Astrocyte of the hippocampus (primary cell): ENCODE results near the gene SIGLEC10.
"Not testable (repeated sequence)": the region's sequence is repeated elsewhere in the genome, so short reads cannot be mapped to it uniquely, and the experiment has no call there.

Source experiments
- DNase-seq: peaks from one replicate; pipeline ENCODE4 v3.0.0; 2011; ENCODE audit warnings: low read depth, low spot score

Gene SIGLEC10, protein sequence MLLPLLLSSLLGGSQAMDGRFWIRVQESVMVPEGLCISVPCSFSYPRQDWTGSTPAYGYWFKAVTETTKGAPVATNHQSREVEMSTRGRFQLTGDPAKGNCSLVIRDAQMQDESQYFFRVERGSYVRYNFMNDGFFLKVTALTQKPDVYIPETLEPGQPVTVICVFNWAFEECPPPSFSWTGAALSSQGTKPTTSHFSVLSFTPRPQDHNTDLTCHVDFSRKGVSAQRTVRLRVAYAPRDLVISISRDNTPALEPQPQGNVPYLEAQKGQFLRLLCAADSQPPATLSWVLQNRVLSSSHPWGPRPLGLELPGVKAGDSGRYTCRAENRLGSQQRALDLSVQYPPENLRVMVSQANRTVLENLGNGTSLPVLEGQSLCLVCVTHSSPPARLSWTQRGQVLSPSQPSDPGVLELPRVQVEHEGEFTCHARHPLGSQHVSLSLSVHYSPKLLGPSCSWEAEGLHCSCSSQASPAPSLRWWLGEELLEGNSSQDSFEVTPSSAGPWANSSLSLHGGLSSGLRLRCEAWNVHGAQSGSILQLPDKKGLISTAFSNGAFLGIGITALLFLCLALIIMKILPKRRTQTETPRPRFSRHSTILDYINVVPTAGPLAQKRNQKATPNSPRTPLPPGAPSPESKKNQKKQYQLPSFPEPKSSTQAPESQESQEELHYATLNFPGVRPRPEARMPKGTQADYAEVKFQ

DNA sequence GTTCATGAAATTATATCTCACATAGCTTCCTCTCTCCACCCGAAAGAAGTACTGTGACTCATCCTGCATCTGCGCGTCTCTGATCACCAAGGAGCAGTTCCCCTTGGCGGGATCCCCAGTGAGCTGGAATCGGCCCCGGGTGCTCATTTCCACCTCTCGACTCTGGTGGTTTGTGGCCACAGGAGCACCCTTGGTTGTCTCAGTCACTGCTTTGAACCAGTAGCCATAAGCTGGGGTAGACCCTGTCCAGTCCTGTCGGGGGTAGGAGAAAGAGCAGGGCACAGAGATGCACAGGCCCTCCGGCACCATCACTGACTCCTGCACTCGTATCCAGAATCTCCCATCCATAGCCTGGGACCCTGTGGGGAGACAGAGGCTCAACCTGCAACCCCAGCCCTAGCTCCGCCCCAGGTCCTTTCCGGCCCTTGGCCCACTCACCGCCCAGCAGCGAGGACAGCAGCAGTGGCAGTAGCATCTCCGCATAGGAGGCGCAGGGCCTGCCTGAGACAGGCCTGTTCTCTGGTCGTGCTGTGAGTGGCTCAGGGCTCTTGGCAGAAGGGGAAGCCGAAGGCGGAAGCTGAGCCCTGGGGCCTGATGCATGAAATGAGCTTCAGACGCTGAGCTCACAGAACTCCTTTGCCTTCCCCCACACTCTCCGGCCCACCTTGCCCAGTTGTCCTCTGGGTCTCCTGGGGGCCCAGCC lies at the start of gene SIGLEC10:
Gene SIGLEC10 (minus strand): TSS at position 536 of the 703 bp plus-strand sequence. CDS start 61 bp downstream, at position 475.
- no peak for DNase-seq

DNA sequence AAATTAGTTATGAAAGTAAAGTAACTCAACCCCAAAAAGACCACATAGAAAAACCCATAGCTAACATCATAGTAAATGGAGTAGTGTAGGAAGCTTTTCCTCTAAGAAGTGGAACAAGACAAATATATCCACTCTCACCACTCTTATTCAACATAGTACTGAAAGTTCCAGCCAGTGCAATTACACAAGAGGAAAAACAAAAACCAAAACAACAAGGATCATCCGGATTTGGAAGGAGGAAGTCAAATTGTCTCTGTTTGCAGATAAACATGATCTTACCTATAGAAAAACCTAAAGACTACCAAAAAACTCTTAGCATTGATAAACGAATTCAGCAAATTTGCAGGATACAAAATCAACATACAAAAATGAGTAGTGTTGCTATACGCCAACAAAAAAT lies 49.3 kb upstream of the SIGLEC10 start:
- DNase-seq: no peak

DNA sequence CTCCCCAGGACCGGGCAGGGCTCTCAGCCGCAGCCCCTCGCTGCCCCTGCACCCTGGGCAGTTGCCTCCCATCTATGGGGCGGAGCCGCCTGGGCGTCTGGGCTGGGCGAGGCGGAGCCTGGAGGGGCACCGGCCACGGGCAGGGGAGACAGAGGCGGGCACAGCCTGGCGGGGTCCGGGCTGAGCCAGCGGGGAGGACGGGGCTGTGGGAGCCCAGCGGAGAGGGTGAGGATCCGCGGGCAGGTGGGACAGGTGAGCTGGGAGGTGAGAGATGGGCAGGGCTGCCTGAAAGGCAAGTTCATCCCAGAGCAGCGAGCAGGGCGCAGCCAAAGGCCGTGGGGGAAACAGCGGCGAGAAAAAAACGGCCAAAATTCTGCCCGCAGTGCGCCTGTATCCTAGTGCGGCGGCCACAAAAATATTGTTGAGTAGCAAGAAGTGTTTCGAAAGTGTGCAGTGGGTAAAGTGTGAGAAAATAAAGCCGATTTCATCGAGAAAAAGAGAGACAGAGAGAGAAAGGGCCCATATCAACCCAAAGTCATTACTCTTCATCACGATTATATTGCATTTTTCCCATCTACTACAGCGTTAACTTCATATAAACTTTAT lies 46.6 kb upstream of the SIGLEC10 start:
- not testable (repeated sequence) for DNase-seq

DNA sequence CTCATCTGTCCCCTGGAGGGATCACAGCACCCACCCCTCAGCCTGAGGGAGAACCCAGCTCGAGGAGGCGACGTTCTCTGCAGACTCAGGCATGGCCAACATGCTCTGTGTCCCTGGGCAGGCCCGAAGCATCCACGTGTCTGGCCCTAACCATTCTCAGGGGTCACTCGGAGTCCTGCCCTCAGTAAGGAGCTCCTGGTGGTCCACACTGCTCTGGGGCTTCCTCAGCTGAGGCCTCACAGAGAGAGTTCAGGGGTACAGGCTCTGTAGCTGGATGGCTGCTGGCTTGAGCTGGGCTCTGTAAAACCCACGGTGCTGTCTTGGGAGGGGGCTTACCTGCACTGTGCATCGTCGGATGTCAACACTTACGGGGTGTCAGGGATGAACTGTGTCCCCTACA lies 45.2 kb upstream of the SIGLEC10 start:
- no peak for DNase-seq

DNA sequence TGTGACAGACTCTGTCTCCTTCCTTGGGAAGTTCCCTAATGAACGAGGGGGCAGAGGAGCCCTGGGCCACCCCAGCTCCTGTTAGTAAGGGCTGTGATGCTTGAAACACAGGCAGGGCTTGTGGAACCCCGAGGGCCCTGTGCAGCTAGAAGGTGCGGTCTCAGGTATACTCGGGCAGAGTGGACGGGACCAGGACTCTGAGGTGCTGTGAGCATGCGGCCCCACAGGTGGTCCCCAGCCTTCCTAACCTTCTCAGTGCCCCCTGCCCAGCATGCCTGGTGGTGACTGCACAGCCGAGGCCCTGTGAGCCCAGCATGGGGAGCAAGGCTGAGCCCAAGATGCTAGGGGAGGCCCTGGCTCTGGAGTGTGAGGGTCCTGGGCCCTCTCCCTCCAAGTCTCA lies 44.8 kb upstream of the SIGLEC10 start:
- DNase-seq: no peak

DNA sequence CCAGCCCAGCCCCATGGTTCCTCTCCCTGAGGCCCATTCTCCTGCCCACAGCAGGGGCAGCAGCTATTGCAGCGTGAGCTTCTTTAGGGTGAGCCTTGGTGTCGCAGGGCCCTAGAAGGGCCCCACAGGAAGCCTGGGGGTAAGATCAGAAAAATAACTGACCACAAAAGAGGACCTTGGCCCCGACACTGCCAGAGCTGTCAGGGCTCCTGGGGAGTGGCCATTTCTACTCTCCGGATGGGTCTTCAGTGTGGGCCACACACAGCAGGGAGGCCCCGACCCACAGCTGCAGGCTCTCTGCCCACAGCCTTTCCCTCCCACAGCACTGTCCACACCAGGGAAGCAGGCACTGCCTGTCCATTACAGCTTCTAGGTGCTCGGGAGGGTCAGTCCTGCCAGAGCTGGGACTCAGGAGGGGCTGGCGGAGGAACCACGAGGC lies 44.3 kb upstream of the SIGLEC10 start:
- no peak for DNase-seq

DNA sequence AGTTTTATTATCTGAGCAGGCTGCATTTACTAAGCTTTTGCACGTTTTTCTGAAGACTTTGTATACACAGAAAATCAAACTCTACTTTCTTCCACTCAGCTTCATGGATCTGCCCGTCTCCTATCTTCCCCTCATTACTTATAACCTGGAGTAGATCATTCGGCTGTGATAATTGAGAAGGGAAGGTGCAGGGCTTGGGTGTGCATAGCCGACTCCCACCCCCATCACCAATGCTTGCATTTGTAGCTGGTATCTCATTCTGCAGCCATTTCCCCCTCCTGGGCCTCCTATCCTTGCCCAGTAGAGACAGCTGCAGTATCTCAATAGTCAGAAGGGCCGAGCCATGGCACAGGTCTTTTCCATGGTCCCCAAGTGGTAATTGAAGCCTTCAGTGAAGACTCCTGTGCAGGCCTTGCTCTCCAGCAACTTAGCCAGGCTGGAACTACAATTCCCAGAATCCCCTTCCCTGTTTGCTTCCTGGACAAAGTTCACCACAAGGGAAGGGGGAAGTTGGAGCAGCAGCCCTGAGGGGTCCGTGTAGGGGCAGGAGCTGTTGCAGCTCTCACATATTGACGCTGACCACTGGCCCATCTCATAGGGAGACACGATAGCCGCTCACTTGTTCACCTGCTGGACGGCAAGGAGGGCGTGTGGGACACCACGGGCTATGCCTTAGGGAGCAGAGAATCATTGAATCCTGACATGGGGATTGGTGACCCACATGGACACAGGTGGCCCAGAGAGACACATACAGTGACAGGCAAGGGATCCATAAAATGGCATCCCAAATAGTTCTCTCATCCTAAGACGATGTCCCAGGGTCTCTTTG lies 42.9 kb upstream of the SIGLEC10 start:
- DNase-seq: peak; percentile 3

DNA sequence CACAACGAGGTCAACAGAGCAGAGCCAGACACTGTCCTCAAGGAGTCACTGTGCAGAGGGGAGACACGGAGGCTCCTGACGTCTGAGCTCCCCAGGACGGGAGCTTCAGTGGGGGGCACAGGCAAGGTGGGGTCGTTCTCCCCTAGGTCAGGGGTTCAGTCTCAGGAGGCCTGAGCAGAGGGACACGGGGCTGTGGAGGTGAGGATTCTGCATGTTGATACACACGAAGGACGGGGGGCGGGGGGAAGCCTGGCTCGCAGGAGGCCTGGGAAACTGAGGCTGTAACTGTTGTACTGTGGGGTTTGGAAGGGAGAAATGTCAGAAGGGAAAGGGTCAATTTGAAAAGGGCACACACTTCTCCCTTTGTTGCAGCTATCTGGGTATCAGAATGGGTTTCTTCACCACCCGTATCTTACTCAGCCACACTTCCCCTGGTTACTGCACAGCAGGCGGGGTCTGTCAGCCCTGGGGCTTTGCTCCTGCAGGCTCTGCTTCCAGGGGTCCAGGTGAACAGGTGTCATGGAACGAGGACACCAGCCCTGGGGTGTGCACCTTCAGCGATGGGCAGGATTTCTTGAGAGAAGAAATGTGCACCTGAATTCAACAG lies 41.6 kb upstream of the SIGLEC10 start:
- DNase-seq: no peak

DNA sequence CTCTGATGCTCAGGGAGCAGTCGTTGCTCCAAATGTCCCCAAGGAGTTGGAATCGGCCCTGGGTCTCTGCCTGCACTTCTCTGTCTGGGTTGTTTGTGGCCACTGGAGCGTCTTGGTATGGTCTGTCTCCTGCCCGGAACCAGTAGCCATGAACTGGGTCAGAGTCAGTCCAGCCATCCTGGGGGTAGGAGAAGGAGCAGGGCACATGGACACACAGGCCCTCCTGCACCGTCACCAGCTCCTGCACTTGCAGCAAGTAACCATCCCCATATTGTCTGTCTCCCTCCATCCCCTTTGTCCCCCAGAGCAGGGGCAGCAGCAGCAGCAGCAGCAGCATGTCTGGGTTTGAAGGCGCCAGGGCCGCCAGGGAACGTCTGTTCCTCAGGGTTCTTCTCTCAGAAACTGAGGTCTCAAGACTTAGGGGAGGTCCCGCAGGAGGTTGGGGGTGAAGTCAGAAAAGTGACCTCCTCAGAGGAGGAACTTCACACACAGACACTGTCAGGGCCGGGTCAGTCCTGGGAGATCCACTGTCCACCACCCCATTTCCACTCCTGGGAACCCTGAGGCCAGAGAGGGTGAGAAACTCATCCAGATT lies 40.7 kb upstream of the SIGLEC10 start, which contains the start of gene SIGLEC8:
Gene SIGLEC8 (minus strand): TSS at position 404 of the 595 bp plus-strand sequence. CDS start 67 bp downstream, at position 337.
- DNase-seq: no peak

DNA sequence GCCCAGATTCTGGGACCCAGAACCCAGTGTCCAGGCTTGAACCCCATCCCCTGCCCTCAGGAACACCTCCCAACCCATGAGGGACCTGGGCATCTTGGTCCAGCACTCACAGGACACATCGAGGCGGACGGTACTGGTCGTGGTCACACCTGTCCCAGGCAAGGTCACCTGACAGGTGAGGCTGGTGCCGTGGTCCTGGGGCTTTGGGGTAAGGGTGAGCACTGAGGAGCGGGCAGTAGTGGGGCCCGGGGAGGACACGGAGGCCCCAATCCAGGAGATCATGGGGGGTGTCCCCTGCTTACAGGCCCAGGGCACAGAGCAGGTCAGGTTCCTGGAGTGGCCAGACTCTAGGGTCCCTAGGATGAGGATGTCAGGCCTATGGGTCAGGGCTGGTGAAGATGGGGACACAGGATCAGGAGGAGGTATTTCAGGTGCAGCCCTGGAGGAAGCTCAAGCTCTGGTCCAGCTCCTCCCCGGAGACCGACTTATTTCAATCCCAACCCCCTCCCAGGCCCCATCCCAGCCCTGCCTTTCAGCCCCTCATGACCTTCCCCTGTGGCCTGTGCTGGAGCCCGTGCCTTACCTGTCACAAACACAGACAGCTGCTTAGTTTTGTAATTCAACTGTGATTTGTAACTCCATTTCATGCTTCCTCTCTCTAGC lies 40.0 kb upstream of the SIGLEC10 start:
- DNase-seq: no peak

DNA sequence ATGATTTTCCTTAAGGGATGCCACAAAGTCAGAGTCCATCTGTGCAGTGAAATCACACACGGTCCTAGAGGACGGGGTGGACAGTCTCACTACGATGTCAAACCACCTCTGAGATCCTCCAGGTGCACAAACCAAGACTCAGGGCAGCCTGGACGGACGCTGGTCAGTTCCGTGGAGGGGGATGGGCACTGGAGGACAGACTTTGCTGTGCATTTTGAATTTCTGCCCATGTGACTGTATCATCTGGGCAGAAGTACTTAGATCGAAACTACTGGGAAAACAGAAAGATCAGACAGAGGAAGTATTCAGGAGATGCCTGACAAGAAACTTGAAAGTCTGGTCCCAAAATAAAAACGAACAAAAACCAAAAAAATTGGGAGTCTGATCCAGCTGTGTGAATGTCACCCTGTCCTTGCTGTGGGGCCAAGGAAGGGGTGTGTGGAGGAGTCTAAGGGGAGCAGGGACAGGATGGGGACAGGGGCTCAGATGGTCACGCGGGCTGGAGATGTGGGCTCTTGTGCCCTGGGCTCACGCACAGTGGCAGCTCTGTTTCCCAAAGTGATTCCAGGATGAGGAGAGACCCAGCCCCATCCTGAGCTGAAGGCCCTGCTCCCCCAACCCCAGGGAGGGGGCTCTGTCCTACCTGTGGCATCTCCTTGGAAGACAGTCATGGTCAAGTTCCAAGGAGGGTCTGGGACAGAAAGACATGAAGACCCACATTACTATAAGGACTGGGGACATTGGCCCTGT lies 39.3 kb upstream of the SIGLEC10 start:
- DNase-seq: no peak

DNA sequence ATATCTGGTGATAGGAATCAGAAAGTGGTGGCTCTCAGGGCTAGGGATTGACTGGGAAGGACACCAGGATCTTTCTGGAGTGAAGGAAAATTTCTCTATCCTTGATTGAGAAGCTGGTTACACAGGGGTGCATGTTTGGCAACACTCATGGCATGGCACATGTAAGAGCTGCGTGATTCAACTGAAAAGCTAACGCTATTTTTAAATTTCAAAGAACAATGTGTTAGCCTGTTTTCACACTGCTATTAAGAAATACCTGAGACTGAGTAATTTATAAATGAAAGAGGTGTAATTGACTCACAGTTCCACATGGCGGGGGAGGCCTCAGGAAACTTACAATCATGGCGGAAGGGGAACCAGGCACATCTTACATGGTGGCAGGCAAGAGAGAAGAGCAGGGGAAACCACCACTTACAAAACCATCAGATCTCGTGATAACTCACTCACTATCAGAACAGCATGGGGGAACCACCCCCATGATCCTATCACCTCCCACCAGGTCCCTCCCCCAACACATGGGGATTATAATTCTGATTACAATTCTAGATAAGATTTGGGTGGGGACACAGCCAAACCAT lies 33.4 kb upstream of the SIGLEC10 start:
- DNase-seq: no peak

DNA sequence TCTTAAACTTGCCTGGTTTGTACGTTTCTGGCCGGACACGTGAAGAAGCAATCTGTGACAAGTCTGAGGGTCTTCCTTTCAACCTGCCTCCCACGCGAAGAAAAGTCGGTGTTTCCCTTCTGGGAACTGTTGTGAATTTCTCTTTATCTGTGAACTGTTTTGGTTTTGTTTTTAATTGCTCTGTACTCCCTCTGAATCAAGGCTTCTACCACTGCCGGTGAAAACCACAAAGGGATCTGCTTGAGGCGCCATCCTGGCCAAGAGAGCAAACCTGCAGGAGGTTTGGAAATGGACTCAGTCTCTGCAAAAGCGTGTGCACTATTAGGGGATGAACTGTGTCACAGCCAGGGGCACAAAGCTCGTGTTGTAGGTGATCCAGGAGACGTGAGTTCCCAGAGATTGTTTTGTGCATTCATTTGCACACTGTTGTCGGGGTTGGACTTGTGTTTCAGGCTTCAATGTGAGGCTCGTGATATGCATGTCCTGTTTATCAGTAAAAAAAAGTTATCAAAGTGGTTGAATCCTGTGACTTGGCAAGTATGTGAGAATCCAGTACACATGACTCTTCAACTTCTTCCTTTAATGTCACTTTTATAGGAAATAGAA lies 31.1 kb upstream of the SIGLEC10 start:
- no peak for DNase-seq

DNA sequence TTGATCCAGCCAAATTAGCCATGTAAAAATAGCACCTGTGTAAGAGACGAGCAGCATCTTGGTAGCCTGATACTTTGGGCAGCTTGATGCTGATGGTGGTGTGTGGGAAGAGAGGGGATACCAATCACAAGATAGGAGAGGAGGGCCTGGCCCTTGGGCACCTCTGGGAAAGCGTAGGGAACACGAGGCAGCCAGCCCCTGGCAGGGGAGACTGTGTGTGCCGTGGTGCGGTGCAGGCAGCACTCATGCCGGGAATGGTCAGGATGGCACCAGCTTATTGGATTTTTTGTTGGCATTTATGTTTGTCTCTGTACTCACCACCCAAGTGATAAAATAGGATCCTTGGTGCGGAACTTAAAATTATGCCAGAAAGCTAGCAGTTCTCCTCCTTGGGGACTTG lies 30.6 kb upstream of the SIGLEC10 start:
- no peak for DNase-seq

DNA sequence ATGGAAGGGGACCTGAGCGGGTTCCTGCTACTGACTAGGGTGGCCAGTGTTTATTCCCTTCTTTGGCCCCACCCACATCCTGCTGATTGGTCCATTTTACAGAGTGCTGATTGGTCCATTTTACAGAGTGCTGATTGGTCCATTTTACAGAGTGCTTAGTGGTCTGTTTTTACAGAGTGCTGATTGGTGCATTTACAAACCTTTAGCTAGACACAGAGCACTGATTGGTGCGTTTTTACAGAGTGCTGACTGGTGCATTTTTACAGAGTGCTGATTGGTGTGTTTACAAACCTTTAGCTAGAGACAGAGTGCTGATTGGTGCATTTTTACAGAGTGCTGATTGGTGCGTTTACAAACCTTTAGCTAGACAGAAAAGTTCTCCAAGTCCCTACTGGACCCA lies 30.1 kb upstream of the SIGLEC10 start:
- not testable (repeated sequence) for DNase-seq

DNA sequence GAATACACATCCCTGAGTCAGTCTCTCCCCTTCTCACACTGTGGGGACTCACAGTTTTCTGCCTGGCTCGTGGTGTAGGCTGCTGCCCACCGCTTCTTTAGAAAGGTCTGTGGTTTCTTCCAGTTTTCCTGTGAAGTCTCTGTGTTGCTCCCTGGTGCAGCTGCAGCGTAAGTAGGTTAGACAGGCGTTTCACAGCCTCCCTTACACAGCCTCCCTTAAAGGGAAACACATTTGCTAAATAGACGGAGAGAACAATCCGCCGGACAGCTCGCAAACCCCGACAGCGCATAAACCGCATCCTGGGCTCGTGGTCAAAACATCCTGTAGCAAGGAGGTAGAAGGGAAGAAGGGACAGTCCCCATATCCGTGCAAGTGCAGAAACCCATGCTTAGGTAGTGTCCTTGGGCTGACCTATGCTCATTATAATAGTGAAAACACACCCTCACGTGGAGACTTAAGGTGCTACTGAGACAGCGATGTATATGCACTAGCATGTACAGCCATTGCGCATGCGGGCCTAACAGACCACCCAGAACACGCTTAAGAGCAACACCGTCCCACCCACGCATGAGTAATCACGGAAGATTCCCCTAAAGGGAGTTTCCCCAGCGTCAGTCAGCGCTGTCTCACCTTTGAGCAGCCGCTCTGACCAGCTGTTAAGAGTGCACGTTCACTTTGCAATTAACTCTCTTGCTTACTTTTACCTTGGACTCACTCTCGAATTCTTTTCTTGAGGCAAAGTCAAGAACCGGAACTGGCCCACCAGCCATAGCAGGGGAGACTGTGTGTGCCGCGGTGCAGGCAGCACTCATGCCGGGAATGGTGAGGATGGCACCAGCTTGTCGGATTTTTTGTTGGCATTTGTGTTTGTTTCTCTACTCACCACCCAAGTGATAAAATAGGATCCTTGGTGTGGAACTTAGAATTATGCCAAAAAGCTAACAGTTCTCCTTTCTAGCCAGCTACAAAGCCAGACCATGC lies 24.3 kb upstream of the SIGLEC10 start:
- no peak for DNase-seq
